B cell (primary cell): Measurements from ENCODE around the gene MTUS2. TPM values are rescaled to one million over a fixed set of nuclear protein-coding genes. Genes with fewer than 3 reads are reported as not detected.

Source experiments
- ATAC-seq: fragments of 200-7000 bp; cut with Tn5 transposase; one replicate; pipeline ENCODE4 v1.10.0; 2021; ENCODE audit warnings: low read depth, mild to moderate bottlenecking, moderate number of reproducible peaks, moderate library complexity
- CTCF ChIA-PET: fragments of 350-600 bp; sonication (Branson Sonifier 250); formaldehyde crosslinking; loops from one replicate; lab custom pipeline; 2021; ENCODE audit warnings: antibody characterized with exemption, inconsistent platforms; lab: Charles Lee
- POLR2A ChIA-PET: fragments of 350-600 bp; sonication (Branson Sonifier 250); formaldehyde crosslinking; loops from one replicate; lab custom pipeline; 2021; ENCODE audit warnings: antibody characterized with exemption; lab: Charles Lee
- DNase-seq: peaks from one replicate; pipeline ENCODE4 v3.0.0; 2013
- H2AFZ ChIP-seq: 2 replicates; pipeline ENCODE4 v1.6.1; 2012; ENCODE audit warnings: mild to moderate bottlenecking, low read depth, low read length; ENCODE audit not compliant: insufficient read depth, poor library complexity, severe bottlenecking
- H3K27ac ChIP-seq, 2 donors: 1 replicate in 1 of 2; 2 replicates in 1 of 2; pipeline ENCODE4 v1.5.1; 2012 to 2013; ENCODE audit warnings: low read length in 2 of 2, mild to moderate bottlenecking in 2 of 2, moderate library complexity in 1 of 2
- H3K27me3 ChIP-seq, 4 experiments: fragments of 200-600 bp in 1 of 4; sonication (generic) in 1 of 4; replicated peaks in 1 of 4; 1 replicate in 2 of 4; 2 replicates in 2 of 4; pipeline versions ENCODE4 v1.6.1 to v1.7.0; 2013 to 2016; ENCODE audit warnings: low read length in 3 of 4, mild to moderate bottlenecking in 2 of 4, mixed read lengths in 1 of 4, moderate library complexity in 1 of 4; ENCODE audit not compliant: insufficient read depth in 4 of 4, control insufficient read depth in 3 of 4; ENCODE audit errors: control extremely low read depth in 1 of 4
- H3K36me3 ChIP-seq, 2 experiments: replicated peaks in 1 of 2; 1 replicate in 1 of 2; 2 replicates in 1 of 2; pipeline versions ENCODE4 v1.6.1 to v1.7.1; 2013; ENCODE audit warnings: low read length in 1 of 2; ENCODE audit not compliant: insufficient read depth in 2 of 2, control insufficient read depth in 1 of 2; ENCODE audit errors: control extremely low read depth in 1 of 2, extremely low read depth in 1 of 2
- H3K4me1 ChIP-seq, 2 donors: fragments of 200-600 bp in 1 of 2; sonication (generic) in 1 of 2; 1 replicate in 1 of 2; 2 replicates in 1 of 2; pipeline versions ENCODE4 v1.5.1 to v1.6.1; 2013 to 2017; ENCODE audit warnings: low read length in 2 of 2; ENCODE audit not compliant: control insufficient read depth in 2 of 2, insufficient read depth in 2 of 2
- H3K4me2 ChIP-seq: replicated peaks from 2 replicates; pipeline ENCODE3; 2012; ENCODE audit warnings: mild to moderate bottlenecking, low read depth, low read length; ENCODE audit not compliant: poor library complexity, severe bottlenecking
- H3K4me3 ChIP-seq, 5 experiments: fragments of 200-600 bp in 1 of 5; sonication (generic) in 1 of 5; 1 replicate in 3 of 5; 2 replicates in 2 of 5; pipeline versions ENCODE4 v1.5.1 to v1.7.0; 2011 to 2016; ENCODE audit warnings: low read length in 4 of 5, mild to moderate bottlenecking in 4 of 5, low read depth in 2 of 5, control low read depth in 1 of 5, moderate library complexity in 1 of 5; ENCODE audit not compliant: insufficient read depth in 1 of 5; ENCODE audit errors: control extremely low read depth in 1 of 5, extremely low read depth in 1 of 5
- H3K79me2 ChIP-seq: fragments of 200-600 bp; sonication (generic); one replicate; pipeline ENCODE4 v1.6.0; 2016; ENCODE audit warnings: low read length; ENCODE audit not compliant: control insufficient read depth, insufficient read depth
- H3K9ac ChIP-seq: fragments of 200-600 bp; sonication (generic); 2 replicates; pipeline ENCODE4 v1.6.1; 2017; ENCODE audit warnings: mild to moderate bottlenecking, low read length, moderate library complexity
- H3K9me3 ChIP-seq, 3 donors: one replicate each; pipeline versions ENCODE4 v1.6.1 to v1.7.1; 2013; ENCODE audit warnings: low read length in 2 of 3; ENCODE audit not compliant: control insufficient read depth in 2 of 3, insufficient read depth in 1 of 3; ENCODE audit errors: control extremely low read depth in 1 of 3
- H4K20me1 ChIP-seq: 2 replicates; pipeline ENCODE4 v1.6.0; 2012; ENCODE audit warnings: mild to moderate bottlenecking, low read length; ENCODE audit not compliant: insufficient read depth, control insufficient read depth, poor library complexity, severe bottlenecking
- H3K27ac Mint-ChIP-seq: one replicate; pipeline ENCODE4 v1.8.0; 2021; ENCODE audit warnings: mixed read lengths
- H3K27me3 Mint-ChIP-seq: one replicate; pipeline ENCODE4 v1.8.0; 2021; ENCODE audit warnings: mixed read lengths
- H3K4me1 Mint-ChIP-seq: one replicate; pipeline ENCODE4 v1.8.0; 2021; ENCODE audit warnings: mixed read lengths
- H3K4me3 Mint-ChIP-seq: one replicate; pipeline ENCODE4 v1.8.0; 2021; ENCODE audit warnings: mixed read lengths
- H3K9me3 Mint-ChIP-seq: one replicate; pipeline ENCODE4 v1.8.0; 2022; ENCODE audit warnings: mixed read lengths; ENCODE audit not compliant: insufficient read depth
- CTCF ChIP-seq: fragments of 200-600 bp; IDR thresholded peaks from one replicate; pipeline ENCODE4 v1.8.0; 2022; ENCODE audit warnings: antibody characterized with exemption, mild to moderate bottlenecking
- EZH2 ChIP-seq: IDR thresholded peaks from 2 replicates; pipeline ENCODE4 v1.6.1; 2012; ENCODE audit warnings: borderline replicate concordance, low read depth, mild to moderate bottlenecking, moderate library complexity, low read length; ENCODE audit not compliant: insufficient read depth, poor library complexity, severe bottlenecking
- WGBS: methylation state at CpG from one replicate; pipeline ENCODE4 v1.1.5; 2013; ENCODE audit warnings: missing lambda C conversion rate; ENCODE audit not compliant: insufficient coverage; 5-methylcytosine and 5-hydroxymethylcytosine counted together
- intact Hi-C: fragments of 100-400 bp; cut with micrococcal nuclease; formaldehyde crosslinking; loops from one replicate; pipeline ENCODE4 v1.10.0; 2022
- polyA plus RNA-seq: library from polyadenylated mRNA; depleted of rRNA; stranded (reverse); fragments of >200 nt; gene quantifications from 2 replicates; pipeline ENCODE4 v1.2.3, GENCODE V29; 2012
- total RNA-seq, 2 donors: library from RNA; stranded (reverse); fragments of 120-200 nt in 1 of 2; gene quantifications; 1 replicate in 1 of 2; 2 replicates in 1 of 2; pipeline versions ENCODE4 v1.2.3 to v1.2.4, GENCODE V29; 2013 to 2022

Gene MTUS2
- total and polyA plus RNA-seq, 2 donors (not counting 1 experiment from before 2014, with no cell fraction given), result 0.12 TPM; not detected in 1

- Mint-ChIP-seq H3K27me3 (peaks cover under 1% of the 10 kb centered on the region), H3K27ac (no peak overlapping the region), H3K4me3 (no peak overlapping the region), H3K4me1 (no peaks in the 10 kb centered on the region), H3K9me3 (no peaks in the 10 kb centered on the region)
- ChIA-PET CTCF (no interaction called here), POLR2A (no interaction called here)
- H3K36me3 ChIP-seq, result no peaks in the 10 kb centered on the region
- no peak overlapping the region for H3K4me3 ChIP-seq
- DNase-seq (no peak), ATAC-seq (no peak)
- no peak overlapping the region for H3K27ac ChIP-seq
- 93% methylated on average over 4 of the region's 5 CpGs for WGBS
- no peak for TF ChIP-seq CTCF
- TF ChIP-seq EZH2, result no peak
- peaks cover 0 to 17% (median 0%) of the 10 kb centered on the region in 3 donors for H3K9me3 ChIP-seq
- no peaks in the 10 kb centered on the region for H4K20me1 ChIP-seq
- no peaks in the 10 kb centered on the region for H3K4me1 ChIP-seq
- H3K4me2 ChIP-seq, result no peak overlapping the region
- no peak overlapping the region for H2AFZ ChIP-seq
- no peaks in the 10 kb centered on the region for H3K79me2 ChIP-seq
- H3K9ac ChIP-seq, result no peak overlapping the region
- intact Hi-C loops, result no loop called here
- no peaks in the 10 kb centered on the region for H3K27me3 ChIP-seq
Measured at GRCh38 chr13:29028868-29029267, 208.7 kb downstream of the MTUS2 start.

GRCh38 chr13:29038700-29039099, 218.6 kb downstream of the MTUS2 start:
- CTCF ChIA-PET, result no interaction called here

More at GRCh38 chr13:29038700-29039099, 218.6 kb downstream of the MTUS2 start:
- Histone ChIP-seq H3K9me3 (peaks cover 0 to 2% (median 0%) of the 10 kb centered on the region in 3 donors), H3K9ac (no peak overlapping the region), H3K79me2 (no peaks in the 10 kb centered on the region), H2AFZ (no peak overlapping the region), H4K20me1 (no peaks in the 10 kb centered on the region), H3K27ac (no peak overlapping the region), H3K36me3 (no peaks in the 10 kb centered on the region), H3K4me3 (no peak overlapping the region), H3K4me2 (no peak overlapping the region), H3K27me3 (no peaks in the 10 kb centered on the region), H3K4me1 (no peaks in the 10 kb centered on the region)
- Mint-ChIP-seq H3K27ac (no peak overlapping the region), H3K9me3 (no peaks in the 10 kb centered on the region), H3K4me1 (no peaks in the 10 kb centered on the region), H3K4me3 (no peak overlapping the region), H3K27me3 (peaks cover 6% of the 10 kb centered on the region)
- TF ChIP-seq CTCF (no peak), EZH2 (no peak)
- POLR2A ChIA-PET, result no interaction called here
- intact Hi-C loops, result no loop called here
- DNase-seq (no peak), ATAC-seq (no peak)
- WGBS, result 85% methylated on average over 9 of the region's 11 CpGs
